CD4-positive, alpha-beta T cell treated with Interleukin-6 at 100 ng/mL for 8 hours (primary cell): ENCODE data around the gene PLA2G6.

ENCODE experiments used
- DNase-seq: peaks from one replicate; pipeline ENCODE4 v3.0.0-alpha.2; 2020; ENCODE audit warnings: mixed read lengths, low spot score

PLA2G6 gene

GRCh38 chr22:38214302-38215056 is 32.8 kb upstream of the PLA2G6 start:
- peak; percentile 71 for DNase-seq

- no peak for DNase-seq
Measured at GRCh38 chr22:38213990-38214301, 32.3 kb upstream of the PLA2G6 start.

- no peak for DNase-seq
Measured at GRCh38 chr22:38213319-38213989, 31.8 kb upstream of the PLA2G6 start.

- no peak for DNase-seq
Measured at GRCh38 chr22:38212442-38212841, 30.8 kb upstream of the PLA2G6 start.

DNA sequence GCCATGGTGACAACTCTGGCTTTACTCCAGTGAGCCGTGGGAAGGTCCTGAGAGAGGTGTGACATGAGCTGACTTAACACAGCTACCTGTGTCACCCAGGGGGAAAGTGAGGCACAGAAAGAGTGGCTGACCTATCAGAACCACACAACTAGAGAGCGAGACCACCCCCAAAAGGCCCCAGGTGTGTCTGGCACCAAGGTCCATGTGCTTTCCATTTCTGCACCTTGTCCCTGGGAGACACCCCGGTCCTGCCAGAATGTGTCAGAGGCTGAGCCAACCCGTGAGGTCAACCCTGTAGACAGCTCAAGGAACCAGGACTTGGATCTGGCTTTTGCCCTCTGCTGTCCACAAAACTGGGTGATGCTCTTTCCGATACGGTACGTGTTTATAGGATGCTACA is 29.9 kb upstream of the PLA2G6 start:
- no peak for DNase-seq

GRCh38 chr22:38208551-38208968 is 26.9 kb upstream of the PLA2G6 start:
- no peak for DNase-seq

DNA sequence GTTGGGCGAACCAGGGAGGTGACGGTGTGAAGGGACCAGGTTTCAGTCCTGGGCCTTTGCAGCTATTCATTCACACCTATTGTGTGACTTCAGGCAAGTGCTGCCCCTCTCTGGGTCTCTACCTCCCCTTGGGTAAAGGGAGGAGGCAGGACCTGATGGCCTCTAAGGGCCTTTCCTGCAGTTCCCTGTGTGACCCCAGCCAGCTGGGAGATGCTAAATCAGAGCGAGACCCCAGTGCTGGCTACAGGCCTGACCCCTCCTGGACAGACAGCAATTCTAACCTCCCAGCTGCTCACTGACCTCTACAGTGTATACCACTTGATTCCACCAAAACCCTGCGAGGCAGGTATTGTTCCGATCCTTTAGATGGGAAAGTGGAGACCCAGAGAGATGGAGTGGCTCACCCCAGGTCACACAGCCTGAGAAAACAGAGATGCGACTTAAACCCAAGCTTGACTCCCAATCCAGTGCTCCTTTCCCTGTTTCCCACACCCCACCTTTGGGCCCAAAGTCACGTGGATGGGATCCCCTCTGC is 26.3 kb upstream of the PLA2G6 start:
- DNase-seq = no peak

DNA sequence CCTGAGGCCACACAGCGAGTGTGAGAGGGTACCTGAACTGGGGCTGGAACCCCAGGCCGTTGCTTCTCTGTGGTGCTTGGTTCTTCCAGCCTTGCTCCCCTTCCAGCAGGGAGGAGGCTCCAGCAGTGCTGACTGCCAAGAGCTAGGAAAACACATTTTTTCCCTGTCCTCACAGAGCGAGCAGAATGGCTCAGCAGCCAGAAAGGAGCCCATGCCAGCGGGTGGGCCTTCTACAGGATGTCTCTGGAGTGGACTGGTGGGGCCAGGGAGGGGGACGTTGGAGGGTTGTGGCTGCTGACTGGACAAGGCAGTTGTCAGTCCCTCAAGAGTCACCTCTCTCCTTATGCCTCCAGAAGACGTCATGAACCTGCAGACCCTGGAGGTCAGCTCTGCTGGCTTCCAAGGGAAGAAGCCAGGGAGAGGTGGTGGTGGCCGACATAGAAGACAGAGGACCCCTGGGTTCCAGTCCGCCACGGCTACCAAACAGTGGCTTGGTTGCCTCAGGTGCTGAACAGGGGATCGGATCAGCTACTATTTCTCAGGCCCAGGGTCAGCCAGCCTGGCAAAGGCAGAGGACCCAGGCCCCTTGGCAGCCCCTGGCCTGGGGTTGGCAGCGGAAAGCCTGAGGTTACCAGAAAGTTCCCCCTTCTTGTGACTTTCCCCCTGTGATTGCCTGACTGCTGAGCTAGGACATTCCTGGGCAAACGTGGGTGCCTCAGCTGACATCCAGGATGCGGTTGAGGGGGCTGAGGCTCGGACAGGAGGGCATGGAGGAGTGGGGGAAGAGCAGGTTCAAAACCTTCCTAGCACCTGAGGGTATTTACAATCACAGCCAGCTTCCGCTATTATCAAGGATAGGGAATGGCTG is 23.9 kb upstream of the PLA2G6 start:
- no peak for DNase-seq

GRCh38 chr22:38204784-38205183 is 23.2 kb upstream of the PLA2G6 start:
- no peak for DNase-seq

- no peak for DNase-seq
Measured at GRCh38 chr22:38203855-38204514, 22.4 kb upstream of the PLA2G6 start.

- DNase-seq = peak; percentile 34
Measured at GRCh38 chr22:38203090-38203810, 21.6 kb upstream of the PLA2G6 start.

DNA sequence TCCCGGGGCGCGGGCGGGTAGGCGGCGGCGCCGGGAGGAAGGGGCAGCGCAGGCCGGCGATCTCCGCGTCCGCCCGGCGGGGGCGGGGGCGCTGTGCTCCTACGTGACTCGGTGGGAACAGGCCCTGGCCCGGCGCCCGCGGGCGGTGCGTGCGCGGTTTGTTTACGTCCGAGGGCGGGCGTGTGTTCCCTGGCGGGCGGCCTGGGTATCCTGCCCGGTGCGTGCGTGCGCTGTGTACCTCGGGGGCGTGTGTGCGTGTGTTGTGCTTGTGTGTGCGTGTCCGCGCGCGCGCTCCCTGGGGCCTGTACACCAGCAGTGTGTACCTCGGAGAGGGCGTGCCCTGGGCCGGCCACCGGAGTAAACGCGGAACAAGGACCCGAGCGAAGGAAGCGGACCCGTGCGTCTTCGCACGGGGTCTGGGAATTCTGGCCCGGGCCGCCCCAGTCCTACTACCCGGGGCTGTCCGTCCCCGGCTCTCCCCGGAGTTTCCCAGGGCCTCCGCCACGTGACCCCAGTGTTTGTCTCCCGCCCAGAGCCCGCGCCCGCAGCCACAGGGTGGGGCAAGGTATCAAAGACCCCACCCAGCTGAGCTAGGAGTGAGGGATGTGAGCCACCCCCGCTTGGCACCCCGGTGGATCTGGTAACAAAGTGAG is 20.9 kb upstream of the PLA2G6 start:
- peak; percentile 37 for DNase-seq

- DNase-seq = peak; percentile 91
Measured at GRCh38 chr22:38201711-38202436, 20.2 kb upstream of the PLA2G6 start, which contains the start of gene MAFF. MAFF (plus strand) TSS chr22:38201994; CDS start chr22:38213854, 11,860 bp downstream.

DNA sequence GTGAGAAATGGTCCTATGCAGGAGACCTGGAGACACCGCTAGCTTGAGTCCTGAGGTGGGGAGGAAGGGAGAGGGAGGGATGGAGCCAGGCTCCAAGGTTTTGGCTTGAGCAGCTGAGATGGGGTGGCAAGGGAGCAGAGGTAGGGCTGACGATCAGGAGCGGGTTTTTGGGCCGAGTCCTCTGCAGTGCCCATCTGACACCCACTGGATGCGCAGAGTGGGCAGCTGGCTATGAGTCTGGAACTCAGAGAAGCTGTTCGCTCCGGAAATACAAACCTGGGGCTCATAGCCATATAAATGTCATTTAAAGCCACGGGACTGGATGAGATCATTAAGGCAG is 19.7 kb upstream of the PLA2G6 start:
- DNase-seq = no peak

- DNase-seq = no peak
Measured at GRCh38 chr22:38199826-38200559, 18.4 kb upstream of the PLA2G6 start.

DNA sequence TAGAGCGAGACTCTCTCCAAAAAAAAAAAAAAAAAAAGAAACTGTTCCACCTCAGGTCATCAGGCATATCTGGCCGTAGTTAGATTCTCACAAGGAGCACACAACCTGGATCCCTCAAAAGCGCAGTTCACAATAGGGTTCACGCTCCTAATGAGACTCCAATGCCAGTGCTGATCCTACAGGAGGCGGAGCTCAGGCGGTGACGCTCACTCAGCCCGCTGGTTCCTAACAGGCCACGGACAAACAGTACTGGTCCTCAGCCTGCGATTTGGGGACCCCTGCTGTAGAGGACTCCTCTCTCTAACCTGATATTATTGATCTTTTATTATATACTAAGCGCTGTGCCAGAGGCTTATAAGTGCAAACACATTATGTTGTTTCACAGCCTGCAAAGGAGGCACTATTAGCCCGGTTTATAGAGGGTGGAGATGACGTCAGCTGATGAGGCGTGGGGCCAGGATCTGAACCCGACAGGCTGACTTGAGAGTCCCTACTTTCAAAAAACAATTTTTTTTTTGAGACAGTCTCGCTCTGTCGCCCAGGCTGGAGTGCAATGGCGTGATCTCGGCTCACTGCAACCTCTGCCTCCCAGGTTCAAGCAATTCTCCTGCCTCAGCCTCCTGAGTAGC is 15.3 kb upstream of the PLA2G6 start:
- DNase-seq = no peak

GRCh38 chr22:38193580-38193979 is 11.9 kb upstream of the PLA2G6 start:
- no peak for DNase-seq

DNA sequence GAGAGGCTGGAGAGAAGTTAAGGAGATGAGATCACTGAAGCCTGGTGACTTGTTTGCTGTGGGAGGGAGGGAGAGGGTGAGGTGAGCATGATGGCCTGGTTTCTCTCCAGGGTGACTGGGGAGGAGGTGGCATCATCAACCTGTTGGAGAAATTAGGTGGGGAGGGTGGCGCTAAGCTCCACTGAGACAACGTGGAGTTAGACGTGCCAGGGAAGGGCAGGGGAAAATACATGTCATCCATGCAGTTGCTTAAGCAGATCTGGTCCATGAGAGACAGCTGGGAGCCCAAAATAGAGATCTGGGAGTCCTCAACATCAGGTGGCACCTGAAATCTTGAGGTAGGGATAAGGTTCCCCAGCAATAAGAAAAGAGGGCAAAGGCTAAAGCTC is 10.8 kb upstream of the PLA2G6 start:
- DNase-seq = no peak
